ENCODE data around the gene TRIM28. TPM values are rescaled to one million over a fixed set of nuclear protein-coding genes. Genes with fewer than 3 reads are reported as not detected.

The TRIM28 gene
- polyA plus RNA-seq, 1 experiment, result 476 TPM

DNA sequence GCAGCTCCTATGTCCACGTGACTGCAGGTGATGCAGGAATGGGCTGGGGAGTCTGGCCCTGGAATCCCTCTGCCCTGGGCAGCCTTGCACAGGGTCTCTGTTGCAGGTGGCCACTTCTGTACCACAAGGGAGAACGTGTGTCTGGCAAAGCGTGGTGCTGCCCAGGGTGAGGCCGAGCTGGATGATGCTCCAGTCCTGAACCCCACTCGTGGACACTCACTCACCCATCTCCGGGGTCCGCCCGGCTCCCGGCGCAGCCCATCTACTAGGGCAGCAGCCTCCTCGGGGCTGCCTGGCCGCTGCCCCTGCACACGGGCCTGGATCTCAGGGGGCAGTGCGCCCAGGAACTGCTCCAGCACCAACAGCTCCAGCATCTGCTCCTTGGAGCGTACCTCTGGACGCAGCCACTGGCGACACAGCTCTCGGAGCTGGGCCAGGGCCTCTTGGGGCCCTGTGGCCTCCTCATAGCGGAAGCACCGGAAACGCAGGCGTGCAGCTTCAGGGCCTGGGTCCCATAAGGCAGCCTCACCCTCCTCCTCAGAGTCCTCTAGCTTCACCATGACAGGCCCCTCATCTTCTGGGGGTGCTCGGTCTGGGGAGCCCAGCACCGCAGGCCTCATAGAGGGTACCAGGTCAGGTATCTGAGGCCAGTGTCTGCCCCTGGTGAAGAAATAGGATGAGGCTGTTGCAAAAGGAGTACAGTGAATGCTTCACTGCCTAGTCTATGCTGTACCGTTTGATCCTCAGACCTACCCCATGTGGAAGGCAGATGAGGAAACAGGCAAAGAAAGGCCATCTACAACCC, 27.1 kb downstream of the TRIM28 start:
- no peak for DNase-seq (ENCODE audit: low read depth)
- no peaks in the 10 kb centered on the region for H3K27me3 ChIP-seq (ENCODE audit: control insufficient read depth, insufficient read depth, low read length)
- TF ChIP-seq, protein P1, sequence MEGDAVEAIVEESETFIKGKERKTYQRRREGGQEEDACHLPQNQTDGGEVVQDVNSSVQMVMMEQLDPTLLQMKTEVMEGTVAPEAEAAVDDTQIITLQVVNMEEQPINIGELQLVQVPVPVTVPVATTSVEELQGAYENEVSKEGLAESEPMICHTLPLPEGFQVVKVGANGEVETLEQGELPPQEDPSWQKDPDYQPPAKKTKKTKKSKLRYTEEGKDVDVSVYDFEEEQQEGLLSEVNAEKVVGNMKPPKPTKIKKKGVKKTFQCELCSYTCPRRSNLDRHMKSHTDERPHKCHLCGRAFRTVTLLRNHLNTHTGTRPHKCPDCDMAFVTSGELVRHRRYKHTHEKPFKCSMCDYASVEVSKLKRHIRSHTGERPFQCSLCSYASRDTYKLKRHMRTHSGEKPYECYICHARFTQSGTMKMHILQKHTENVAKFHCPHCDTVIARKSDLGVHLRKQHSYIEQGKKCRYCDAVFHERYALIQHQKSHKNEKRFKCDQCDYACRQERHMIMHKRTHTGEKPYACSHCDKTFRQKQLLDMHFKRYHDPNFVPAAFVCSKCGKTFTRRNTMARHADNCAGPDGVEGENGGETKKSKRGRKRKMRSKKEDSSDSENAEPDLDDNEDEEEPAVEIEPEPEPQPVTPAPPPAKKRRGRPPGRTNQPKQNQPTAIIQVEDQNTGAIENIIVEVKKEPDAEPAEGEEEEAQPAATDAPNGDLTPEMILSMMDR (IDR thresholded peaks at IDR 0.05; ENCODE audit: insufficient read depth, low read depth, low read length), result no peak
- H3K4me3 ChIP-seq (ENCODE audit: low read depth, low read length), result no peak overlapping the region
- CTCF ChIA-PET, result interaction anchor here (1.4 kb wide), 1 partner anchor 51 kb away, joined by 3 read pairs; the partner anchor contains the start of gene ZBTB45
- peaks cover 16% of the 10 kb centered on the region for H3K36me3 ChIP-seq (ENCODE audit: control insufficient read depth, insufficient read depth, low read length)
- POLR2A ChIA-PET, result no interaction called here

DNA sequence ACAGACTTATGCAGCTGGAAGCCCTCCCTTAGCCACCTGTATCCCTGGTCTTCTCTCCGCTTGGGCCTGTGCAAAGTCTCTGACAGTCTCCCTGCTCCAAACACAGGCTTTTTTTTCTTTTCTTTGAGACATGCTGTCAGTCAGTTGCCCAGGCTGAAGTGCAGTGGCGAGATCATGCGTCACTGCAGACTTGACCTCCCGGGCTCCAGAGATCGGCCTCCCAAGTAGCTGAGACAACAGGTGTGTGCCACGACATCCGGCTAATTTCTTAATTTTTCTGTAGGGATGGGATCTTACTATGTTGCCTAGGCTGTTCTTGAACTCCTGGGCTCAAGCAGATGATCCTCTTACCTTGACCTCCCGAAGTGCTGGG, 27.7 kb downstream of the TRIM28 start:
- TF ChIP-seq, protein P1 (IDR thresholded peaks at IDR 0.05; ENCODE audit: insufficient read depth, low read depth, low read length), result no peak
- DNase-seq (ENCODE audit: low read depth), result no peak
- H3K4me3 ChIP-seq (ENCODE audit: low read depth, low read length), result no peak overlapping the region
- ChIA-PET POLR2A (no interaction called here), CTCF (interaction anchor here (1.4 kb wide), 1 partner anchor 52 kb away, joined by 3 read pairs; the partner anchor contains the start of gene ZBTB45)
- H3K27me3 ChIP-seq (ENCODE audit: control insufficient read depth, insufficient read depth, low read length), result no peaks in the 10 kb centered on the region
- H3K36me3 ChIP-seq (ENCODE audit: control insufficient read depth, insufficient read depth, low read length), result peaks cover 16% of the 10 kb centered on the region

DNA sequence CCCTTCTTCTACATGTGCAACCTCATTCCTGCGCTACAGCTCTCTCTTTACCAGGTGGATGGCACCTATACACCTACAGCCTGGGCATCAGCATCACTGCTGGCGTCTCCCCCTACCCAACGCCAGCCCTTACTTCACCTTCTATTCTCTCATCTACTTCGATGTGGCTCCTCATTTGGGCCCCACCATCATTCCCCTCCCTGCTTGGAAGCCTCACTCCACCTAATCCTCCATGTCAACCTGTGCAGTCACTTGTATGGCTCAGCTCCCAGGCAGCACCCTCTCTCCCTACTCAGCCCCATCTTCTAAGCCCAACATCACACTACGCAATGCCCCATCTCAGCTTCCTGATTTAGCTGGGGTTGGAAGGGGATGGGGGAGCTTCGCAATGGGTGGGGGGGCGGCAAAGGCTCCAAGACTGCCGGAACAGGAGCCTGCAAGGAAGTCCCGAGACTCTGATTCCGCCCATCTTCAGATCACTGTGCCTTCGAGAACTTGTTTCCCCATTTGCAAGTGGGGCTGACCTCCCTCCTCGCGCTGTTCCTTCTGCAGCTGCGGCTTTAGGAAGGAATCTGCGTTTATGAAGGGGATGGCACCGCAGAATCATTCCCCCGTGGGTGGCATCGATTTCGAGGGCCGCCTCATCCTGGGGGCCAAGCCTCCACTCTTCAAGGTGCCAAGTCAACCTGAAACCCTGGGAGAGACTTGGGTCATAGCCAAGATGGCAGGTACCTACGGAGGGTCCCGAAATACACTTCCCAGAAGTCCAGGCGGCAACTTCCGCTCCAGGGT, 28.4 kb downstream of the TRIM28 start:
- TF ChIP-seq, protein P1 (IDR thresholded peaks at IDR 0.05; ENCODE audit: insufficient read depth, low read depth, low read length), result no peak
- peak overlapping the region; percentile 96 for H3K4me3 ChIP-seq (ENCODE audit: low read depth, low read length)
- DNase-seq (ENCODE audit: low read depth), result no peak
- CTCF ChIA-PET, result interaction anchor here (1.0 to 1.4 kb wide), 2 partner anchors 10 to 52 kb away, joined by 3 read pairs; partner anchors contain the start of gene ZBTB45
- H3K36me3 ChIP-seq (ENCODE audit: control insufficient read depth, insufficient read depth, low read length), result peaks cover 16% of the 10 kb centered on the region
- POLR2A ChIA-PET, result interaction anchor here (0.6 kb wide), 1 partner anchor 13 kb away, joined by 3 read pairs; no protein-coding TSS in a partner anchor
- H3K27me3 ChIP-seq (ENCODE audit: control insufficient read depth, insufficient read depth, low read length), result no peaks in the 10 kb centered on the region

DNA sequence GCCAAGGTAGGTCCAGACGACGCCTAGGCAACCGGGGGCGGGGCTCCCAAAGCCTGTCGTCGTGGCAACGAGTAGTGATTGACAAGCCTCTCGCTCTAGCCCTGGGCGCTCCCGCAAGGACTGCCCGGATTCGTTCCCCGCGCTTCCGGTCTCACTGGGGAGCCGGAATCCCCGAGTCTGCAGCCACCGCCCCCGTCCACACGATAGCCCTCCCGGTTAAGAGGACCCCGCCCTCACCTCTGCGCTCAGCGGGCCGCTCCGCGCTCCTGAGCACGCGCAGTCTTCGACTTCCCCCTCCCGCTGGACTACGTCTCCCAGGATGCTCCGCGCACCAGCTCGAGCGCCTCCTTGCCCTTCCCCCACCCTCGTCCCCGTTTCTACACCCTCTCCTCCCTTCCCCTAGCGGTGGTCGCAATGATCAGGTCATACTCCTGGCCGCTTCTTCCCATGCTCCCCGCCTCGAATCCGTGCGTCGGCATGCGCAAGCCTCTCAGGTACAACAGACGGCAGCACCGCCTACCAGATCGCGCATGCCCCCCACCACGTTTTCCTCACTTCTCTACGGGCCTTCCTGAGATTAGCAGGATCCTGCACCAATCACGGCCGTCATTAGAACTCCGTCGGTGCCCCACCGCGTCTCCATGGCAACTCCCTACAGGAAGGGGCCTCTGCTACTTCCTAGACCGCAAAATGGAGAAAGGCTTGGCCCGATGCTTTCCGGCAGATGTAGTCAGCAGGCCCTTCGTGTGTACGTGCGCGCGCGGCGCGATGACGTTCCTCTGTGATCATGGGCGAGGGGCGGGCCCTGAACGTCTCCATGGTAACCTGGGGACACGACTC, 29.2 kb downstream of the TRIM28 start, which contains the start of gene MZF1:
Gene MZF1, minus strand, starts transcription at position 518 of the 840 bp plus-strand sequence. CDS start 1,946 bp downstream, outside the sequence.
- Histone ChIP-seq H3K27me3 (ENCODE audit: control insufficient read depth, insufficient read depth, low read length) (no peaks in the 10 kb centered on the region), H3K36me3 (ENCODE audit: control insufficient read depth, insufficient read depth, low read length) (peaks cover 16% of the 10 kb centered on the region), H3K4me3 (ENCODE audit: low read depth, low read length) (peak within 1 kb of the TSS; percentile 96)
- TF ChIP-seq, protein P1 (IDR thresholded peaks at IDR 0.05; ENCODE audit: insufficient read depth, low read depth, low read length), result peak; percentile 29; the same call in 1 of the 2 replicates
- DNase-seq (ENCODE audit: low read depth), result peak; percentile 99
- POLR2A ChIA-PET, result interaction anchor here (0.6 kb wide), 1 partner anchor 14 kb away, joined by 3 read pairs; no protein-coding TSS in a partner anchor
- CTCF ChIA-PET, result interaction anchor here (1.0 kb wide), 1 partner anchor 11 kb away, joined by 3 read pairs; no protein-coding TSS in a partner anchor

All from BJ (cell line).